ENCODE measurements around the gene GOLPH3L. TPM values are rescaled to one million over a fixed set of nuclear protein-coding genes. Genes with fewer than 3 reads are reported as not detected.
A peak's percentile ranks its signal among the peaks of the same experiment; 100 is the strongest.
"Not testable (repeated sequence)": the region's sequence is repeated elsewhere in the genome, so short reads cannot be mapped to it uniquely, and the experiment has no call there.

GOLPH3L gene
- total RNA-seq, 2 donors from 2014 or later: 32.0 to 32.3 TPM

- Mint-ChIP-seq H3K36me3 (ENCODE audit: insufficient read depth in 2 of 2) (peaks cover 29 to 44% of the 10 kb centered on the region in 2 donors), H3K27me3 (ENCODE audit: low read depth) (no peaks in the 10 kb centered on the region), H3K27ac (peak overlapping the region; percentile 95), H3K9me3 (no peaks in the 10 kb centered on the region), H3K4me3 (peak overlapping the region; percentile 62 to 75), H3K4me1 (ENCODE audit: low read depth) (peaks cover 77% of the 10 kb centered on the region)
- DNase-seq (peak; percentile 57), ATAC-seq (replicated peaks in 1 of 2) (peak in 1 of 2 donors; percentile 39)
These were observed 75.3 kb downstream of the GOLPH3L start for GRCh38 chr1:150621497-150622302.

- H3K27ac Mint-ChIP-seq: peak overlapping the region; percentile 95
- H3K36me3 Mint-ChIP-seq (ENCODE audit: insufficient read depth in 2 of 2): peaks cover 29 to 45% of the 10 kb centered on the region in 2 donors
- peaks cover 78% of the 10 kb centered on the region for H3K4me1 Mint-ChIP-seq (ENCODE audit: low read depth)
These were observed 76.0 kb downstream of the GOLPH3L start for GRCh38 chr1:150620919-150621318.

GRCh38 chr1:150619576-150620509 lies 77.1 kb downstream of the GOLPH3L start:
- no peaks in the 10 kb centered on the region for H3K27me3 Mint-ChIP-seq (ENCODE audit: low read depth)
- DNase-seq: no peak
- peaks cover 33 to 48% of the 10 kb centered on the region in 2 donors for H3K36me3 Mint-ChIP-seq (ENCODE audit: insufficient read depth in 2 of 2)
- peak overlapping the region; percentile 95 for H3K27ac Mint-ChIP-seq
- ATAC-seq (replicated peaks in 1 of 2): no peak
- peaks cover 78% of the 10 kb centered on the region for H3K4me1 Mint-ChIP-seq (ENCODE audit: low read depth)
- peak overlapping the region in 1 of 2 donors; percentile 59 for H3K4me3 Mint-ChIP-seq
- no peaks in the 10 kb centered on the region for H3K9me3 Mint-ChIP-seq

More at GRCh38 chr1:150620919-150621318, 76.0 kb downstream of the GOLPH3L start:
- no peak for ATAC-seq (replicated peaks in 1 of 2)
- Mint-ChIP-seq H3K27me3 (ENCODE audit: low read depth) (no peaks in the 10 kb centered on the region), H3K4me3 (no peak overlapping the region), H3K9me3 (no peaks in the 10 kb centered on the region)
- no peak for DNase-seq

GRCh38 chr1:150615346-150616201 lies 81.4 kb downstream of the GOLPH3L start:
- ATAC-seq (replicated peaks in 1 of 2) (peak in 1 of 2 donors; percentile 30), DNase-seq (peak in 1 of 2 donors; percentile 40)
- H3K27ac Mint-ChIP-seq: peak overlapping the region; percentile 91
- peaks cover 78% of the 10 kb centered on the region for H3K4me1 Mint-ChIP-seq (ENCODE audit: low read depth)
- H3K36me3 Mint-ChIP-seq (ENCODE audit: insufficient read depth in 2 of 2): peaks cover 26 to 35% of the 10 kb centered on the region in 2 donors
- H3K9me3 Mint-ChIP-seq: no peaks in the 10 kb centered on the region
- peak overlapping the region; percentile 63 to 79 for H3K4me3 Mint-ChIP-seq
- no peaks in the 10 kb centered on the region for H3K27me3 Mint-ChIP-seq (ENCODE audit: low read depth)

- H3K4me1 Mint-ChIP-seq (ENCODE audit: low read depth): peaks cover 66% of the 10 kb centered on the region
- DNase-seq (peak; percentile 66 to 73), ATAC-seq (replicated peaks in 1 of 2) (peak; percentile 62 to 67)
- peaks cover 21 to 30% of the 10 kb centered on the region in 2 donors for H3K36me3 Mint-ChIP-seq (ENCODE audit: insufficient read depth in 2 of 2)
- H3K4me3 Mint-ChIP-seq: peak overlapping the region; percentile 73 to 79
- H3K27ac Mint-ChIP-seq: peak overlapping the region; percentile 91
- no peaks in the 10 kb centered on the region for H3K27me3 Mint-ChIP-seq (ENCODE audit: low read depth)
- no peaks in the 10 kb centered on the region for H3K9me3 Mint-ChIP-seq
These were observed 83.7 kb downstream of the GOLPH3L start for GRCh38 chr1:150613061-150613920.

GRCh38 chr1:150612014-150612345 lies 85.0 kb downstream of the GOLPH3L start:
- DNase-seq (no peak), ATAC-seq (replicated peaks in 1 of 2) (no peak)
- Mint-ChIP-seq H3K27ac (peak overlapping the region; percentile 91), H3K4me1 (ENCODE audit: low read depth) (peaks cover 62% of the 10 kb centered on the region), H3K36me3 (ENCODE audit: insufficient read depth in 2 of 2) (peaks cover 18 to 25% of the 10 kb centered on the region in 2 donors), H3K4me3 (peak overlapping the region; percentile 73 to 79), H3K27me3 (ENCODE audit: low read depth) (no peaks in the 10 kb centered on the region), H3K9me3 (no peaks in the 10 kb centered on the region)

- Mint-ChIP-seq H3K27me3 (ENCODE audit: low read depth) (no peaks in the 10 kb centered on the region), H3K27ac (peak overlapping the region; percentile 91), H3K4me1 (ENCODE audit: low read depth) (peaks cover 54% of the 10 kb centered on the region), H3K4me3 (peak overlapping the region in 1 of 2 donors; percentile 79), H3K9me3 (no peaks in the 10 kb centered on the region), H3K36me3 (ENCODE audit: insufficient read depth in 2 of 2) (peaks cover 9 to 14% of the 10 kb centered on the region in 2 donors)
- no peak for DNase-seq
- no peak for ATAC-seq (replicated peaks in 1 of 2)
These were observed 86.4 kb downstream of the GOLPH3L start for GRCh38 chr1:150610576-150610975.

GRCh38 chr1:150609732-150610131 lies 87.2 kb downstream of the GOLPH3L start:
- Mint-ChIP-seq H3K27ac (no peak overlapping the region), H3K36me3 (ENCODE audit: insufficient read depth in 2 of 2) (peaks cover 4 to 10% of the 10 kb centered on the region in 2 donors), H3K4me3 (no peak overlapping the region), H3K9me3 (no peaks in the 10 kb centered on the region), H3K27me3 (ENCODE audit: low read depth) (no peaks in the 10 kb centered on the region), H3K4me1 (ENCODE audit: low read depth) (peaks cover 54% of the 10 kb centered on the region)
- DNase-seq: no peak
- no peak for ATAC-seq (replicated peaks in 1 of 2)

- Mint-ChIP-seq H3K36me3 (ENCODE audit: insufficient read depth in 2 of 2) (peaks cover 4 to 9% of the 10 kb centered on the region in 2 donors), H3K27ac (peak overlapping the region; percentile 68), H3K27me3 (ENCODE audit: low read depth) (no peaks in the 10 kb centered on the region), H3K4me1 (ENCODE audit: low read depth) (peaks cover 32% of the 10 kb centered on the region), H3K4me3 (peak overlapping the region in 1 of 2 donors; percentile 43), H3K9me3 (no peaks in the 10 kb centered on the region)
- ATAC-seq (replicated peaks in 1 of 2): no peak
- DNase-seq: no peak
These were observed 90.4 kb downstream of the GOLPH3L start for GRCh38 chr1:150606463-150607142.

- Mint-ChIP-seq H3K27ac (peak overlapping the region; percentile 98), H3K4me3 (peak overlapping the region; percentile 59 to 72), H3K4me1 (ENCODE audit: low read depth) (peaks cover 23% of the 10 kb centered on the region)
- not testable (repeated sequence) for DNase-seq; H3K9me3 Mint-ChIP-seq; H3K27me3 Mint-ChIP-seq (ENCODE audit: low read depth); ATAC-seq (replicated peaks in 1 of 2); H3K36me3 Mint-ChIP-seq (ENCODE audit: insufficient read depth in 2 of 2)
These were observed 91.6 kb downstream of the GOLPH3L start for GRCh38 chr1:150605451-150605731.

- peaks cover 23% of the 10 kb centered on the region for H3K4me1 Mint-ChIP-seq (ENCODE audit: low read depth)
- H3K36me3 Mint-ChIP-seq (ENCODE audit: insufficient read depth in 2 of 2): peaks cover 7% of the 10 kb centered on the region in 2 donors
- H3K27me3 Mint-ChIP-seq (ENCODE audit: low read depth): no peaks in the 10 kb centered on the region
- DNase-seq (no peak), ATAC-seq (replicated peaks in 1 of 2) (no peak)
- H3K4me3 Mint-ChIP-seq: peak overlapping the region; percentile 59 to 72
- H3K9me3 Mint-ChIP-seq: no peaks in the 10 kb centered on the region
- H3K27ac Mint-ChIP-seq: peak overlapping the region; percentile 98
These were observed 92.7 kb downstream of the GOLPH3L start for GRCh38 chr1:150604226-150604588.

Data from activated T-cell treated with anti-CD3 and anti-CD28 coated beads, Interleukin-2, amount 50 U/mL, for 72 hours (primary cell).